Measurements from ENCODE around the gene ADGRF3.
"Not testable (repeated sequence)": the region's sequence is repeated elsewhere in the genome, so short reads cannot be mapped to it uniquely, and the experiment has no call there.

ADGRF3 gene

DNA sequence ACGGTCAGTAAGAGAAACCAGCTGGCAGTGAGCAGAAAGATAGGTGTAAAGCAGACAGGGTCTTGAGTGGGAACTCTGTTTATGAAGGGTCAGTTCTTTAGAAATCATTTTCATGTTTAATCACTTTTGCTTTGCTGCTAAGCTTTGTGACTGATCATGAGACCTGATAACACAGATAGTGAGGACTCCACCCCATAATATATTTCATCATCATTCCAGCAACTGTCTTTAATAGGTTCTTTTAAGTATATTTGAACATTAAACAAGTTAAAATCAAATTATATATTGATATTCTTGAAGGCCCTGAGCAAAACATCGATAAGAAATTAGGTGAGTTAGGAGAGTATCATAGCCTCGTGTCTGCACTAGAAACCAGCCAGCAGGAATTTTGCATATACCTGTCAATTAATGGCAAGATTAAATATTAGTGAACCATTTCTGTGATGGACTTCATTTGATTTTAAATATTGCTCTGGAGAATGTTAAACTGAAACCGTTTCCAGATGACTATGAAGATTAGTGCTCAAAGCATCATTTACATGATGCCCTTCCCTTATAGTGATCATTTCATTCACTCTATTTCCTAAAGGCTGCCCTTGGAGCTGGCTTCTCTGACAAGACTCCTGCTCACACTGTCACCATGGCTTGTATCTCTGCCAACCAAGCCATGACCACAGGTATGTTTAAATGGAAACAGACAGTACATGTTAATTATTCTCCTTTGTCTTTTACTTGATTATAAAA lies 69.9 kb downstream of the ADGRF3 start:
- no peak for DNase-seq (ENCODE audit: low read depth in 2 of 2)

GRCh38 chr2:26274058-26274613 lies 72.5 kb downstream of the ADGRF3 start:
- DNase-seq (ENCODE audit: low read depth in 2 of 2) = no peak

DNA sequence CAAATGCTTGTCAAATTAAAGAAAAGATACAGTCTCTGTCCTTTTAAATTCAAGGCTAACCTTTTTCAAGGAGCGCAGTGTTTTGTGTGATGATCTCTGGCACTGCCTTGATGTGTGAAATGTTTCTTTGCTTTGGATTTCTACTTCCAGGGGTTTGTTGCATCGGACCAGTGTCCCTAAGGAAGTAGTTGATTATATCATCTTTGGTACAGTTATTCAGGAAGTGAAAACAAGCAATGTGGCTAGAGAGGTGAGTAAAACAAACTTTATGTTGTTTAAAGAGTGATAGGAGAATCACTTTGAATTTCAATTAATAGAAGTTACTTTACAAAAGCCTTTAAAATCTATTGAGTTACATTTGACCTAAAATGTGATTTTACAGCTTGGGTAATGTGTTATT lies 73.1 kb downstream of the ADGRF3 start:
- DNase-seq (ENCODE audit: low read depth in 2 of 2) = no peak

GRCh38 chr2:26270373-26270772 lies 76.2 kb downstream of the ADGRF3 start:
- no peak for DNase-seq (ENCODE audit: low read depth in 2 of 2)

GRCh38 chr2:26269571-26270158 lies 76.9 kb downstream of the ADGRF3 start:
- DNase-seq (ENCODE audit: low read depth in 2 of 2) = no peak

GRCh38 chr2:26268670-26269385 lies 77.8 kb downstream of the ADGRF3 start:
- not testable (repeated sequence) for DNase-seq (ENCODE audit: low read depth in 2 of 2)

- DNase-seq (ENCODE audit: low read depth in 2 of 2) = no peak
Measured at GRCh38 chr2:26268213-26268612, 78.4 kb downstream of the ADGRF3 start.

DNA sequence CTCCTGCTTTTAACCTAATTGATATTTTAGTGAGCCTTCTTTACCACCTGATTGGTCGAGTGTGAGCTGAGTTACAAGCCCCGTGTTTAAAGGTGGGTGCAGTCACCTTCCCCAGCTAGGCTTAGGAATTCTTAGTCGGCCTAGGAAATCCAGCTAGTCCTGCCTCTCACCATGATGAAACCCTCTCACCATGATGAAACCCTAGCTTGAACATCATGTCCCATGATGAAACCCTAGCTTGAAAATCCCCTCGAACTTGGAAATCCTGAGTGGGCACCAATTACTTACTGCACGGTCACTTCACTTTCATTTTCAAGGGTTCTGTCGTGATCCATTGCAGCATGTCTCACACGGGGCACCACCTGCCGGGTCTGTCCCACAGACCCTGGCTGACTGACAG lies 87.8 kb downstream of the ADGRF3 start:
- not testable (repeated sequence) for DNase-seq (ENCODE audit: low read depth in 2 of 2)

All from stimulated activated CD8-positive, alpha-beta memory T cell treated with anti-CD3 and anti-CD28 coated beads, Interleukin-2, amount 100 ng/mL, for 48 hours (primary cell).